ENCODE results near the gene TSNAXIP1. TPM values are rescaled to one million over a fixed set of nuclear protein-coding genes. Genes with fewer than 3 reads are reported as not detected.
"Not testable (repeated sequence)": the region's sequence is repeated elsewhere in the genome, so short reads cannot be mapped to it uniquely, and the experiment has no call there.

Gene TSNAXIP1
- polyA plus RNA-seq, 1 donor (not counting 4 experiments of a cell fraction or from before 2014, with no cell fraction given) = 0.54 TPM

- DNase-seq (ENCODE audit: low read depth, low spot score) (no peak), FAIRE-seq (no peak)
- H3K27ac ChIP-seq (ENCODE audit: control insufficient read depth, insufficient read depth, low read length) = no peak overlapping the region
- no peak for TF ChIP-seq EZH2 (IDR thresholded peaks at IDR 0.05; ENCODE audit: low read length)
- no peak for TF ChIP-seq CTCF (optimal IDR thresholded peaks at IDR 0.05 in 1 of 3, IDR thresholded peaks at IDR 0.05 in 1 of 3, conservative IDR thresholded peaks at IDR 0.05 in 1 of 3; ENCODE audit: extremely low read depth in 1 of 3, insufficient read depth in 2 of 3, low read length in 3 of 3)
- peaks cover 14% of the 10 kb centered on the region for H3K4me1 ChIP-seq (ENCODE audit: control insufficient read depth, extremely low read depth, insufficient read depth, low read length)
- H3K9ac ChIP-seq (ENCODE audit: control insufficient read depth, extremely low read depth, insufficient read depth, low read length) = peak overlapping the region; percentile 93
- no peaks in the 10 kb centered on the region for H4K20me1 ChIP-seq (ENCODE audit: control insufficient read depth, extremely low read depth, insufficient read depth, low read length)
- H3K9me1 ChIP-seq (ENCODE audit: control insufficient read depth, extremely low read depth, insufficient read depth, low read length) = no peaks in the 10 kb centered on the region
- no peaks in the 10 kb centered on the region for H3K9me3 ChIP-seq (ENCODE audit: control insufficient read depth, low read depth, low read length)
- H3K27me3 ChIP-seq (ENCODE audit: control insufficient read depth, extremely low read depth, insufficient read depth, low read length) = no peaks in the 10 kb centered on the region
- H3K4me2 ChIP-seq (ENCODE audit: control insufficient read depth, extremely low read depth, insufficient read depth, low read depth, low read length) = peak overlapping the region; percentile 99
- peak overlapping the region; percentile 95 for H2AFZ ChIP-seq (ENCODE audit: control insufficient read depth, low read length)
- dilution Hi-C loops (cut with MboI; ENCODE audit: extremely low pct_ligation_motif_present, low sequenced_read_pairs) = no loop called here
- peaks cover 8% of the 10 kb centered on the region for H3K79me2 ChIP-seq (ENCODE audit: control insufficient read depth, insufficient read depth, low read length)
- H3K36me3 ChIP-seq (ENCODE audit: control insufficient read depth in 2 of 2, extremely low read depth in 1 of 2, insufficient read depth in 2 of 2, low read length in 2 of 2) = peaks cover 27 to 28% of the 10 kb centered on the region in 2 experiments
- peak overlapping the region in 2 of 3 experiments; percentile 84 to 88 for H3K4me3 ChIP-seq (ENCODE audit: control insufficient read depth in 2 of 3, extremely low read depth in 1 of 3, insufficient read depth in 2 of 3, low read depth in 1 of 3, low read length in 3 of 3)
These were observed 27.5 kb downstream of the TSNAXIP1 start for GRCh38 chr16:67834242-67834614.

- FAIRE-seq; H2AFZ ChIP-seq (ENCODE audit: control insufficient read depth, low read length); dilution Hi-C loops (cut with MboI; ENCODE audit: extremely low pct_ligation_motif_present, low sequenced_read_pairs); H3K27me3 ChIP-seq (ENCODE audit: control insufficient read depth, extremely low read depth, insufficient read depth, low read length); H3K36me3 ChIP-seq (ENCODE audit: control insufficient read depth in 2 of 2, extremely low read depth in 1 of 2, insufficient read depth in 2 of 2, low read length in 2 of 2); H3K4me2 ChIP-seq (ENCODE audit: control insufficient read depth, extremely low read depth, insufficient read depth, low read depth, low read length); H3K9me1 ChIP-seq (ENCODE audit: control insufficient read depth, extremely low read depth, insufficient read depth, low read length); H3K4me3 ChIP-seq (ENCODE audit: control insufficient read depth in 2 of 3, extremely low read depth in 1 of 3, insufficient read depth in 2 of 3, low read depth in 1 of 3, low read length in 3 of 3); H4K20me1 ChIP-seq (ENCODE audit: control insufficient read depth, extremely low read depth, insufficient read depth, low read length); H3K79me2 ChIP-seq (ENCODE audit: control insufficient read depth, insufficient read depth, low read length); H3K9ac ChIP-seq (ENCODE audit: control insufficient read depth, extremely low read depth, insufficient read depth, low read length); DNase-seq (ENCODE audit: low read depth, low spot score); H3K27ac ChIP-seq (ENCODE audit: control insufficient read depth, insufficient read depth, low read length); H3K9me3 ChIP-seq (ENCODE audit: control insufficient read depth, low read depth, low read length): not testable (repeated sequence)
- peaks cover 19% of the 10 kb centered on the region for H3K4me1 ChIP-seq (ENCODE audit: control insufficient read depth, extremely low read depth, insufficient read depth, low read length)
These were observed 30.5 kb downstream of the TSNAXIP1 start for GRCh38 chr16:67837190-67837589.

GRCh38 chr16:67837811-67838210 is 31.1 kb downstream of the TSNAXIP1 start:
- FAIRE-seq (no peak), DNase-seq (ENCODE audit: low read depth, low spot score) (no peak)
- TF ChIP-seq CTCF (optimal IDR thresholded peaks at IDR 0.05 in 1 of 3, IDR thresholded peaks at IDR 0.05 in 1 of 3, conservative IDR thresholded peaks at IDR 0.05 in 1 of 3; ENCODE audit: extremely low read depth in 1 of 3, insufficient read depth in 2 of 3, low read length in 3 of 3) (no peak), EZH2 (IDR thresholded peaks at IDR 0.05; ENCODE audit: low read length) (no peak)
- H3K27ac ChIP-seq (ENCODE audit: control insufficient read depth, insufficient read depth, low read length) = no peak overlapping the region
- H3K36me3 ChIP-seq (ENCODE audit: control insufficient read depth in 2 of 2, extremely low read depth in 1 of 2, insufficient read depth in 2 of 2, low read length in 2 of 2) = peaks cover 0 to under 1% of the 10 kb centered on the region in 2 experiments
- H3K4me1 ChIP-seq (ENCODE audit: control insufficient read depth, extremely low read depth, insufficient read depth, low read length) = peaks cover 20% of the 10 kb centered on the region
- no peaks in the 10 kb centered on the region for H3K9me3 ChIP-seq (ENCODE audit: control insufficient read depth, low read depth, low read length)
- H3K9ac ChIP-seq (ENCODE audit: control insufficient read depth, extremely low read depth, insufficient read depth, low read length) = no peak overlapping the region
- no peak overlapping the region for H3K4me2 ChIP-seq (ENCODE audit: control insufficient read depth, extremely low read depth, insufficient read depth, low read depth, low read length)
- H3K79me2 ChIP-seq (ENCODE audit: control insufficient read depth, insufficient read depth, low read length) = peaks cover 9% of the 10 kb centered on the region
- no peaks in the 10 kb centered on the region for H4K20me1 ChIP-seq (ENCODE audit: control insufficient read depth, extremely low read depth, insufficient read depth, low read length)
- H3K9me1 ChIP-seq (ENCODE audit: control insufficient read depth, extremely low read depth, insufficient read depth, low read length) = no peaks in the 10 kb centered on the region
- no peaks in the 10 kb centered on the region for H3K27me3 ChIP-seq (ENCODE audit: control insufficient read depth, extremely low read depth, insufficient read depth, low read length)
- dilution Hi-C loops (cut with MboI; ENCODE audit: extremely low pct_ligation_motif_present, low sequenced_read_pairs) = no loop called here
- no peak overlapping the region for H2AFZ ChIP-seq (ENCODE audit: control insufficient read depth, low read length)
- H3K4me3 ChIP-seq (ENCODE audit: control insufficient read depth in 2 of 3, extremely low read depth in 1 of 3, insufficient read depth in 2 of 3, low read depth in 1 of 3, low read length in 3 of 3) = no peak overlapping the region
